SU-DHL-6 (cell line): Measurements from ENCODE around the gene IZUMO1R.

Experiments used
- EZH2phosphoT487 ChIP-seq: fragments of 200-600 bp; sonication (generic), shearing (Covaris generic); conservative IDR thresholded peaks from 2 replicates; pipeline ENCODE4 v1.6.1; 2018; ENCODE audit warnings: mild to moderate bottlenecking, antibody characterized with exemption, low read length, moderate library complexity, mixed read lengths
- TF ChIP-seq, protein P1 (sequence below): fragments of 200-600 bp; sonication (generic); IDR thresholded peaks from one replicate; pipeline ENCODE4 v1.5.1; 2017; ENCODE audit warnings: antibody characterized with exemption, mild to moderate bottlenecking, low read length, moderate library complexity; ENCODE audit not compliant: insufficient read depth, poor library complexity, severe bottlenecking

DNA sequence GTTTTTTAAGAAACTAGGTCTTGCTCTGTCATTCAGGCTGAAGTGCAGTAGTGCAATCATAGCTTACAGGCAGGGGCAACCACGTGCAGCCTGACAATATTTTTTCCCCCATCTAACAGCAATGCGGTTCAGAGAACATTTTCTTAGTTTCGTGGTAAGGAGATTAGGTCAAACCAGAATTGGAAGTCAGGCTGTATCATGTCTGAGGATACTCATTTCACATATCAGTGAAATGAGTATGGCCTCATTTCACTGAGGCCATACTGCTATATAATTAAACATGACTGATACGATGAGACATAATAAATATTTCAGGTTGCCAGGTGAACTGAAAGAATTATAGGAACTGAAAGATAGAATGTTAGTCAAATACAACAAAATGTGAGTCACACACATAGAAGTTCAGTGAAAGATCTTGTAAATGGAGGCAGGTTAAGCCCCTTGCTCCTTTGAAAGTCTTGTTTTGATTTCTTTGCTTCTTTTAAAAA, 32.5 kb upstream of the IZUMO1R start:
- TF ChIP-seq, protein P1, sequence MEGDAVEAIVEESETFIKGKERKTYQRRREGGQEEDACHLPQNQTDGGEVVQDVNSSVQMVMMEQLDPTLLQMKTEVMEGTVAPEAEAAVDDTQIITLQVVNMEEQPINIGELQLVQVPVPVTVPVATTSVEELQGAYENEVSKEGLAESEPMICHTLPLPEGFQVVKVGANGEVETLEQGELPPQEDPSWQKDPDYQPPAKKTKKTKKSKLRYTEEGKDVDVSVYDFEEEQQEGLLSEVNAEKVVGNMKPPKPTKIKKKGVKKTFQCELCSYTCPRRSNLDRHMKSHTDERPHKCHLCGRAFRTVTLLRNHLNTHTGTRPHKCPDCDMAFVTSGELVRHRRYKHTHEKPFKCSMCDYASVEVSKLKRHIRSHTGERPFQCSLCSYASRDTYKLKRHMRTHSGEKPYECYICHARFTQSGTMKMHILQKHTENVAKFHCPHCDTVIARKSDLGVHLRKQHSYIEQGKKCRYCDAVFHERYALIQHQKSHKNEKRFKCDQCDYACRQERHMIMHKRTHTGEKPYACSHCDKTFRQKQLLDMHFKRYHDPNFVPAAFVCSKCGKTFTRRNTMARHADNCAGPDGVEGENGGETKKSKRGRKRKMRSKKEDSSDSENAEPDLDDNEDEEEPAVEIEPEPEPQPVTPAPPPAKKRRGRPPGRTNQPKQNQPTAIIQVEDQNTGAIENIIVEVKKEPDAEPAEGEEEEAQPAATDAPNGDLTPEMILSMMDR, result no peak
- no peak for TF ChIP-seq EZH2phosphoT487
